Measurements from ENCODE around the gene ADGRB3. TPM values are rescaled to one million over a fixed set of nuclear protein-coding genes. Genes with fewer than 3 reads are reported as not detected.

Gene ADGRB3
- total and polyA plus RNA-seq, 10 donors = 0.09 to 4.1 (median 1.1) TPM

DNA sequence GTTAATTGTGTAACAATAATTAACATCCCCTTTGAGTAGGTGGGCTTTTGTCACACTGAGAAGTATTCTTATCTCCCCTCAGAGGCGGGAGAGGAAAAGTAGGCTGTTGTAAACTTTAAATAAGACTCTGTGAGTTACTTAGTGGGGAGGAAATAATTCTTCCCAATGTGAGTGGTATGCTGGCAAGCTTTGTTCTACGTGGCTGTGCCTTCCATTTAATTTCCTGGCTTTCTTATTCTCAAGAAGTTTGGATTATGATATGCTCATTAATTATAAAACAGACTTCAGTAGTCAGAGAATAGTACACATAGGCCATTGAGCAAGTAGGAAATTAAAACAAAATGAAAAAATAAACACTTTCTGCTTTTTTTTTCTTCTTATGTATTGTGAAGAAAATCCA is 19.1 kb downstream of the ADGRB3 start:
- 41 to 66% (median 49%) methylated on average over 2 of the region's 2 CpGs for WGBS, 5 donors
- no peaks in the 10 kb centered on the region for H3K4me1 ChIP-seq
- no peaks in the 10 kb centered on the region for H3K9me3 ChIP-seq
- intact Hi-C loops (cut with DNase I; ENCODE audit: low total_unique reads) = no loop called here
- H3K27me3 ChIP-seq (replicated peaks in 1 of 7) = no peaks in the 10 kb centered on the region
- no peak overlapping the region for H3K4me3 ChIP-seq
- TF ChIP-seq, protein P1, sequence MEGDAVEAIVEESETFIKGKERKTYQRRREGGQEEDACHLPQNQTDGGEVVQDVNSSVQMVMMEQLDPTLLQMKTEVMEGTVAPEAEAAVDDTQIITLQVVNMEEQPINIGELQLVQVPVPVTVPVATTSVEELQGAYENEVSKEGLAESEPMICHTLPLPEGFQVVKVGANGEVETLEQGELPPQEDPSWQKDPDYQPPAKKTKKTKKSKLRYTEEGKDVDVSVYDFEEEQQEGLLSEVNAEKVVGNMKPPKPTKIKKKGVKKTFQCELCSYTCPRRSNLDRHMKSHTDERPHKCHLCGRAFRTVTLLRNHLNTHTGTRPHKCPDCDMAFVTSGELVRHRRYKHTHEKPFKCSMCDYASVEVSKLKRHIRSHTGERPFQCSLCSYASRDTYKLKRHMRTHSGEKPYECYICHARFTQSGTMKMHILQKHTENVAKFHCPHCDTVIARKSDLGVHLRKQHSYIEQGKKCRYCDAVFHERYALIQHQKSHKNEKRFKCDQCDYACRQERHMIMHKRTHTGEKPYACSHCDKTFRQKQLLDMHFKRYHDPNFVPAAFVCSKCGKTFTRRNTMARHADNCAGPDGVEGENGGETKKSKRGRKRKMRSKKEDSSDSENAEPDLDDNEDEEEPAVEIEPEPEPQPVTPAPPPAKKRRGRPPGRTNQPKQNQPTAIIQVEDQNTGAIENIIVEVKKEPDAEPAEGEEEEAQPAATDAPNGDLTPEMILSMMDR (IDR thresholded peaks at IDR 0.05 in 8 of 11, conservative IDR thresholded peaks at IDR 0.05 in 3 of 11) = no peak
- TF ChIP-seq POLR2AphosphoS5 (IDR thresholded peaks at IDR 0.05) (no peak), POLR2A (IDR thresholded peaks at IDR 0.05) (no peak)
- no peak overlapping the region for H3K27ac ChIP-seq
- no peaks in the 10 kb centered on the region for H3K36me3 ChIP-seq
- no peak for DNase-seq

DNA sequence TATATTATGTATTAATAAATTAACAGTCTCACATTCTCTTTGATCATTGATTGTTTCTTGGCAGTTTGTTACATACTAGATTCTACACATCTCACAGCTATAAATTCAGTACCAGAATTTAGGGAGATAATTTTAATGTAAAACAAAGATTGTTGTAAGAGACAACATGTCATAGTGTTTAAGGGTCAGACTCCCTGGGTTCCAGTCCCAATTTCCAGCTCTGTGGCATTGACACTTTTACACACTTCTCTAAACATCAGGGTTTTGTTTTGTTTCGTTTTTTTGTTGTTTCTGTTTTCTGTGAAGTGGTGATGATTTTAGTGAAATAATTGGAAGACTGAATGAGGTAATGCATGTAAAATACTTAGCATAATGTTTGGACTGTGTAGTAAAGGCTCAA is 19.9 kb downstream of the ADGRB3 start:
- Histone ChIP-seq H3K27me3 (replicated peaks in 1 of 7) (no peaks in the 10 kb centered on the region), H3K4me3 (no peak overlapping the region), H3K9me3 (no peaks in the 10 kb centered on the region), H3K27ac (no peak overlapping the region), H3K4me1 (no peaks in the 10 kb centered on the region), H3K36me3 (no peaks in the 10 kb centered on the region)
- DNase-seq = no peak
- 39 to 73% (median 52%) methylated on average over 1 of the region's 1 CpG for WGBS, 5 donors
- TF ChIP-seq, protein P1 (IDR thresholded peaks at IDR 0.05 in 8 of 11, conservative IDR thresholded peaks at IDR 0.05 in 3 of 11) = no peak
- TF ChIP-seq POLR2A (IDR thresholded peaks at IDR 0.05) (no peak), POLR2AphosphoS5 (IDR thresholded peaks at IDR 0.05) (no peak)
- intact Hi-C loops (cut with DNase I; ENCODE audit: low total_unique reads) = no loop called here

DNA sequence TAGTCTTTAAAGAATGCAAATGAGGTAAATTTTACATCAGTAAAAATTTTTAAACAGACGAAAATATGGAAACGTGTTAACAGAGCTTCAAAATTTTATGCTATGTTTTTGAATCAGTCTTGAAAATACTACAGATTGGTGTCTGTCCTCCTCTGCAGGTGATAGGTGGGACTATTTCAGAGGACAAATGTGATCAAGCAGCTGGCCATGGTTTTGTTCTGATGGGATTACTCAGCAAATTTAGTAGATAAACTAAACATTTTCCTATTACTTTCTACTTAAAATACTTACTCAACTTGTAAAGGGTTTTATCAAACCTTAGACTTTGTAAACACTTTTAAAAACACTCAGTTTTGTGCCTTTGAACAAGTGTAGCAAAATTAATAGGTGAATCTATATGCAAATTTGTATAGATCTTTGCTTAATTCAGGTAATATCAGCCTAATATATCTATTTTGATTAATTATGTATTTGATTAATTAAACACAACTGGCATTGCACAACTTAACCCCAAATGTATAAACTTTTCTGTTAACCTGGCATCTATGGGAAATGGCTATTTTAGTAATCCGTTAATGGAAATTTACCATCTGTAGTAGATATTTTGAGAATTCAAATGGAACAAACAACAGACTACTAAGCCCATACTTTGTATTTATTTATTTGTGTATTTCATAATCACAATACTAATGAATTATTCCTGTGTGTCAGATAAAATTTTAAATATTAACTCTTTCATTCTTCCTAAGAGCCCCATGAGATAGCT is 22.5 kb downstream of the ADGRB3 start:
- WGBS, 5 donors = 70 to 78% (median 72%) methylated on average over 3 of the region's 3 CpGs
- Histone ChIP-seq H3K27me3 (replicated peaks in 1 of 7) (no peaks in the 10 kb centered on the region), H3K4me3 (no peak overlapping the region), H3K9me3 (no peaks in the 10 kb centered on the region), H3K27ac (no peak overlapping the region), H3K4me1 (no peaks in the 10 kb centered on the region), H3K36me3 (no peaks in the 10 kb centered on the region)
- intact Hi-C loops (cut with DNase I; ENCODE audit: low total_unique reads) = no loop called here
- DNase-seq = no peak
- TF ChIP-seq POLR2A (IDR thresholded peaks at IDR 0.05) (no peak), POLR2AphosphoS5 (IDR thresholded peaks at IDR 0.05) (no peak)
- TF ChIP-seq, protein P1 (IDR thresholded peaks at IDR 0.05 in 8 of 11, conservative IDR thresholded peaks at IDR 0.05 in 3 of 11) = no peak

DNA sequence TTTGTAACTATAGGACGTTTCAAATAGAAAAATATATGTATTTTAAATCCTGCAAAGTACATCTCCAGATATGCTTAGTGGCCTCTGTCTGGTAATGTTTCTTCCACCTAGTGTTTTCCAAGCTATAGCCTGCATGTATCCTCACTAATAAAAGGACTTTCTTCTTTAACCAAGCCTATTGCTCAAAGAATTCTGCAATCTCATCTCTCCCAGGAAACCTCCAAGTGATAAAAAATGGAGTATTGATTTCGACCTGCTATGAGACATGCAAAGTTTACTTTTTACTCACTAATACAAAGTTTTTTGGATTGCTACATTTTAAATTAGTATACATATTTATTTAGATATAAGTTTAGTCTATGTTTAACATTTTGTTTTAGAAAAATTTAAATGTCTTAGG is 23.3 kb downstream of the ADGRB3 start:
- WGBS, 5 donors = 63 to 73% (median 64%) methylated on average over 2 of the region's 2 CpGs

More for the DNA sequence above, 23.3 kb downstream of the ADGRB3 start:
- TF ChIP-seq POLR2A (IDR thresholded peaks at IDR 0.05) (no peak), POLR2AphosphoS5 (IDR thresholded peaks at IDR 0.05) (no peak)
- TF ChIP-seq, protein P1 (IDR thresholded peaks at IDR 0.05 in 8 of 11, conservative IDR thresholded peaks at IDR 0.05 in 3 of 11) = no peak
- Histone ChIP-seq H3K27me3 (replicated peaks in 1 of 7) (no peaks in the 10 kb centered on the region), H3K4me3 (no peak overlapping the region), H3K27ac (no peak overlapping the region), H3K9me3 (no peaks in the 10 kb centered on the region), H3K4me1 (no peaks in the 10 kb centered on the region), H3K36me3 (no peaks in the 10 kb centered on the region)
- intact Hi-C loops (cut with DNase I; ENCODE audit: low total_unique reads) = no loop called here
- no peak for DNase-seq

All from spleen (tissue), 11 donors.